Nephron (organoid): ENCODE results near the gene GFPT1.

Experiments used
- H3K27ac Mint-ChIP-seq, 3 experiments: 2 replicates each; pipeline ENCODE4 v1.8.0; 2020; ENCODE audit warnings: mixed read lengths in 3 of 3, mild to moderate bottlenecking in 2 of 3, moderate library complexity in 1 of 3
- H3K27me3 Mint-ChIP-seq: 2 replicates; pipeline ENCODE4 v1.8.0; 2021; ENCODE audit warnings: low read depth, mild to moderate bottlenecking, moderate library complexity, mixed read lengths
- H3K36me3 Mint-ChIP-seq: 2 replicates; pipeline ENCODE4 v1.8.0; 2020; ENCODE audit warnings: low read depth, mixed read lengths
- H3K4me1 Mint-ChIP-seq: 2 replicates; pipeline ENCODE4 v1.8.0; 2020; ENCODE audit warnings: mixed read lengths
- H3K4me3 Mint-ChIP-seq, 3 experiments: 2 replicates each; pipeline ENCODE4 v1.8.0; 2020; ENCODE audit warnings: mild to moderate bottlenecking in 3 of 3, mixed read lengths in 3 of 3, moderate library complexity in 2 of 3
- H3K9me3 Mint-ChIP-seq: 2 replicates; pipeline ENCODE4 v1.8.0; 2020; ENCODE audit warnings: mixed read lengths
- CTCF ChIP-seq, 3 experiments: fragments of 200-600 bp; sonication (generic); IDR thresholded peaks; one replicate each; pipeline ENCODE4 v1.5.0; 2021; ENCODE audit warnings: antibody characterized with exemption in 3 of 3; ENCODE audit not compliant: unreplicated experiment in 3 of 3

Gene GFPT1

GRCh38 chr2:69278366-69278765, 108.7 kb downstream of the GFPT1 start:
- Mint-ChIP-seq H3K27ac (peak overlapping the region in 1 of 3 experiments; percentile 25), H3K4me3 (no peak overlapping the region), H3K36me3 (no peaks in the 10 kb centered on the region), H3K4me1 (peaks cover 9% of the 10 kb centered on the region), H3K9me3 (no peaks in the 10 kb centered on the region), H3K27me3 (no peaks in the 10 kb centered on the region)
- no peak for TF ChIP-seq CTCF (IDR thresholded peaks at IDR 0.05; ENCODE audit: unreplicated experiment in 3 of 3)

- Mint-ChIP-seq H3K36me3 (no peaks in the 10 kb centered on the region), H3K27ac (no peak overlapping the region), H3K27me3 (no peaks in the 10 kb centered on the region), H3K4me1 (peaks cover 20% of the 10 kb centered on the region), H3K9me3 (no peaks in the 10 kb centered on the region), H3K4me3 (no peak overlapping the region)
- TF ChIP-seq CTCF (IDR thresholded peaks at IDR 0.05; ENCODE audit: unreplicated experiment in 3 of 3) = no peak
Measured at GRCh38 chr2:69275490-69275889, 111.5 kb downstream of the GFPT1 start.

GRCh38 chr2:69272803-69273471, 114.1 kb downstream of the GFPT1 start:
- Mint-ChIP-seq H3K9me3 (no peaks in the 10 kb centered on the region), H3K27me3 (no peaks in the 10 kb centered on the region), H3K27ac (peak overlapping the region in 2 of 3 experiments; percentile 41 to 58), H3K4me1 (peaks cover 12% of the 10 kb centered on the region), H3K36me3 (no peaks in the 10 kb centered on the region), H3K4me3 (no peak overlapping the region)
- TF ChIP-seq CTCF (IDR thresholded peaks at IDR 0.05; ENCODE audit: unreplicated experiment in 3 of 3) = peak in 1 of 3 experiments; percentile 30

- Mint-ChIP-seq H3K9me3 (no peaks in the 10 kb centered on the region), H3K36me3 (no peaks in the 10 kb centered on the region), H3K27ac (peak overlapping the region in 2 of 3 experiments; percentile 19 to 32), H3K4me3 (no peak overlapping the region), H3K4me1 (peaks cover 11% of the 10 kb centered on the region), H3K27me3 (no peaks in the 10 kb centered on the region)
- no peak for TF ChIP-seq CTCF (IDR thresholded peaks at IDR 0.05; ENCODE audit: unreplicated experiment in 3 of 3)
Measured at GRCh38 chr2:69271831-69272257, 115.2 kb downstream of the GFPT1 start.
